IMR-90 (cell line): Measurements from ENCODE around the gene FBXL20. TPM values are rescaled to one million over a fixed set of nuclear protein-coding genes. Genes with fewer than 3 reads are reported as not detected.

Experiments used
- ATAC-seq: fragments of 200-7000 bp; cut with Tn5 transposase; 2 replicates; pipeline ENCODE4 v1.9.1; 2020; ENCODE audit warnings: low read depth, mild to moderate bottlenecking, moderate library complexity
- BruUV-seq: library from RNA; stranded (reverse); fragments of 400-500 nt; replicated peaks from 2 replicates; lab custom pipeline; 2021; lab: Mats Ljungman, UMichigan
- CTCF ChIA-PET: fragments of 300-600 bp; formaldehyde crosslinking; extraction: SDS; loops from one replicate; lab custom pipeline; 2021; ENCODE audit warnings: antibody characterized with exemption; lab: Yijun Ruan, JAX
- POLR2A ChIA-PET: fragments of 300-600 bp; sonication (Branson Sonifier 250); formaldehyde crosslinking; loops from one replicate; lab custom pipeline; 2022; ENCODE audit warnings: antibody characterized with exemption; ENCODE audit not compliant: unreplicated experiment; lab: Charles Lee
- DNase-seq: peaks from one replicate; pipeline ENCODE4 v3.0.0; 2013
- H2AFZ ChIP-seq: replicated peaks from 2 replicates; pipeline ENCODE3; 2013; ENCODE audit warnings: low read length, mild to moderate bottlenecking; ENCODE audit not compliant: poor library complexity
- H2AK5ac ChIP-seq: 2 replicates; pipeline ENCODE4 v1.6.1; 2013; ENCODE audit warnings: low read depth, low read length, inconsistent platforms
- H2AK9ac ChIP-seq: replicated peaks from 2 replicates; pipeline ENCODE3; 2013; ENCODE audit warnings: mild to moderate bottlenecking, low read depth, low read length, moderate library complexity; ENCODE audit not compliant: poor library complexity
- H2BK120ac ChIP-seq: 2 replicates; pipeline ENCODE4 v1.6.1; 2013; ENCODE audit warnings: low read depth, low read length, inconsistent platforms
- H2BK15ac ChIP-seq: 3 replicates; pipeline ENCODE4 v1.6.1; 2013; ENCODE audit warnings: low read depth, low read length, inconsistent platforms
- H2BK20ac ChIP-seq: 2 replicates; pipeline ENCODE4 v1.6.1; 2013; ENCODE audit warnings: low read depth, mild to moderate bottlenecking, inconsistent platforms, low read length, moderate library complexity
- H2BK5ac ChIP-seq: 2 replicates; pipeline ENCODE4 v1.6.1; 2013; ENCODE audit warnings: mild to moderate bottlenecking, low read depth, low read length, inconsistent platforms; ENCODE audit not compliant: poor library complexity, severe bottlenecking
- H3K14ac ChIP-seq: replicated peaks from 2 replicates; pipeline ENCODE4 v1.6.1; 2013; ENCODE audit warnings: low read depth, low read length, inconsistent platforms
- H3K18ac ChIP-seq: 2 replicates; pipeline ENCODE4 v1.6.1; 2013; ENCODE audit warnings: low read depth, low read length, control low read depth
- H3K23ac ChIP-seq: 2 replicates; pipeline ENCODE4 v1.6.1; 2013; ENCODE audit warnings: low read depth, low read length, inconsistent platforms
- H3K27ac ChIP-seq: 2 replicates; pipeline ENCODE4 v1.5.1; 2013; ENCODE audit warnings: mild to moderate bottlenecking, control low read depth, low read length; ENCODE audit not compliant: insufficient read depth
- H3K27me3 ChIP-seq: 2 replicates; pipeline ENCODE4 v1.6.1; 2013; ENCODE audit warnings: low read length; ENCODE audit not compliant: control insufficient read depth, insufficient read depth
- H3K36me3 ChIP-seq: 2 replicates; pipeline ENCODE4 v1.6.1; 2013; ENCODE audit warnings: low read length, mixed read lengths; ENCODE audit not compliant: control insufficient read depth, insufficient read depth
- H3K4ac ChIP-seq: 2 replicates; pipeline ENCODE4 v1.6.1; 2013; ENCODE audit warnings: low read depth, low read length, inconsistent platforms
- H3K4me1 ChIP-seq: 2 replicates; pipeline ENCODE4 v1.6.1; 2013; ENCODE audit warnings: low read length, mixed read lengths; ENCODE audit not compliant: control insufficient read depth, insufficient read depth
- H3K4me2 ChIP-seq: 2 replicates; pipeline ENCODE4 v1.6.1; 2013; ENCODE audit warnings: low read depth, mild to moderate bottlenecking, control low read depth, low read length, moderate library complexity
- H3K4me3 ChIP-seq: 2 replicates; pipeline ENCODE4 v1.5.1; 2013; ENCODE audit warnings: low read depth, mild to moderate bottlenecking, control low read depth, low read length, moderate library complexity; ENCODE audit not compliant: insufficient read depth
- H3K56ac ChIP-seq: 2 replicates; pipeline ENCODE4 v1.6.1; 2013; ENCODE audit warnings: low read length, inconsistent platforms; ENCODE audit not compliant: insufficient read depth; ENCODE audit errors: extremely low read depth
- H3K79me1 ChIP-seq, 2 experiments: 2 replicates each; pipeline ENCODE4 v1.6.1; 2013; ENCODE audit warnings: low read length in 2 of 2, inconsistent platforms in 1 of 2, low read depth in 1 of 2
- H3K9ac ChIP-seq: 2 replicates; pipeline ENCODE4 v1.6.1; 2013; ENCODE audit warnings: low read depth, low read length, control low read depth
- H3K9me1 ChIP-seq: 2 replicates; pipeline ENCODE4 v1.6.1; 2013; ENCODE audit warnings: low read length, inconsistent platforms; ENCODE audit not compliant: insufficient read depth
- H3K9me3 ChIP-seq: 2 replicates; pipeline ENCODE4 v1.6.1; 2013; ENCODE audit warnings: low read length; ENCODE audit not compliant: control insufficient read depth, insufficient read depth
- H4K20me1 ChIP-seq: 2 replicates; pipeline ENCODE4 v1.6.1; 2013; ENCODE audit warnings: low read length, inconsistent platforms; ENCODE audit not compliant: insufficient read depth
- H4K5ac ChIP-seq: 2 replicates; pipeline ENCODE4 v1.6.1; 2013; ENCODE audit warnings: mild to moderate bottlenecking, low read depth, low read length, control low read depth
- H4K8ac ChIP-seq, 2 experiments: 2 replicates each; pipeline ENCODE4 v1.6.1; 2013; ENCODE audit warnings: low read depth in 2 of 2, low read length in 2 of 2, control low read depth in 1 of 2, inconsistent platforms in 1 of 2
- H4K91ac ChIP-seq: 2 replicates; pipeline ENCODE4 v1.6.1; 2013; ENCODE audit warnings: low read depth, low read length, inconsistent platforms; ENCODE audit not compliant: insufficient read depth
- CTCF ChIP-seq: conservative IDR thresholded peaks from 2 replicates; pipeline ENCODE4 v1.5.1; 2012; ENCODE audit warnings: mild to moderate bottlenecking, low read depth, low read length, improper control_type of control experiment
- NFE2L2 ChIP-seq: fragments of 150-350 bp; IDR thresholded peaks from 2 replicates; pipeline ENCODE4 v1.6.1; 2016; ENCODE audit warnings: low read depth, mild to moderate bottlenecking, low read length
- RFX5 ChIP-seq: IDR thresholded peaks from 2 replicates; pipeline ENCODE4 v1.8.0; 2012; ENCODE audit warnings: low read depth, mild to moderate bottlenecking, low read length, moderate library complexity
- WGBS, 2 experiments: methylation state at CpG; one replicate each; pipeline versions ENCODE4 v1.1.5 to v1.1.7; 2013; ENCODE audit warnings: missing lambda C conversion rate in 2 of 2; ENCODE audit not compliant: insufficient read length in 1 of 2; ENCODE audit errors: extremely low coverage in 2 of 2; 5-methylcytosine and 5-hydroxymethylcytosine counted together
- dilution Hi-C: fragments of 300-500 bp; cut with HindIII; formaldehyde crosslinking; loops from one replicate; pipeline ENCODE4 v1.14.3; 2018; ENCODE audit warnings: low sequenced_read_pairs; ENCODE audit not compliant: unreplicated experiment
- in situ Hi-C: fragments of 300-500 bp; cut with MboI; formaldehyde crosslinking; loops from 3 replicates; pipeline ENCODE4 v1.14.3; 2019; ENCODE audit warnings: low sequenced_read_pairs, inconsistent platforms, mixed read lengths
- intact Hi-C: fragments of 100-400 bp; cut with micrococcal nuclease; formaldehyde crosslinking; loops from 2 replicates; pipeline ENCODE4 v1.10.0; 2022
- polyA plus RNA-seq, 3 experiments: library from polyadenylated mRNA; depleted of rRNA; stranded (reverse); fragments of >200 nt; gene quantifications; 2 replicates each; pipeline ENCODE4 v1.2.3, GENCODE V29; 2012; ENCODE audit warnings: low replicate concordance in 1 of 3
- total RNA-seq: library from RNA; depleted of rRNA; stranded (reverse); fragments of >200 nt; gene quantifications from 2 replicates; pipeline ENCODE4 v1.2.3, GENCODE V29; 2012
- TF ChIP-seq, protein P1 (sequence below): fragments of 150-350 bp; IDR thresholded peaks from 2 replicates; pipeline ENCODE4 v1.6.1; 2016; ENCODE audit warnings: low read depth, mild to moderate bottlenecking, low read length, moderate library complexity, borderline replicate concordance
- TF ChIP-seq, protein P2 (sequence below): fragments of 150-350 bp; IDR thresholded peaks from 2 replicates; pipeline ENCODE4 v1.6.1; 2017; ENCODE audit warnings: mild to moderate bottlenecking, antibody characterized with exemption, low read length, low read depth

The FBXL20 gene
- total and polyA plus RNA-seq, 2 of the 4 experiments (the other 2 are of a cell fraction) = 4.1 to 13.8 TPM

DNA sequence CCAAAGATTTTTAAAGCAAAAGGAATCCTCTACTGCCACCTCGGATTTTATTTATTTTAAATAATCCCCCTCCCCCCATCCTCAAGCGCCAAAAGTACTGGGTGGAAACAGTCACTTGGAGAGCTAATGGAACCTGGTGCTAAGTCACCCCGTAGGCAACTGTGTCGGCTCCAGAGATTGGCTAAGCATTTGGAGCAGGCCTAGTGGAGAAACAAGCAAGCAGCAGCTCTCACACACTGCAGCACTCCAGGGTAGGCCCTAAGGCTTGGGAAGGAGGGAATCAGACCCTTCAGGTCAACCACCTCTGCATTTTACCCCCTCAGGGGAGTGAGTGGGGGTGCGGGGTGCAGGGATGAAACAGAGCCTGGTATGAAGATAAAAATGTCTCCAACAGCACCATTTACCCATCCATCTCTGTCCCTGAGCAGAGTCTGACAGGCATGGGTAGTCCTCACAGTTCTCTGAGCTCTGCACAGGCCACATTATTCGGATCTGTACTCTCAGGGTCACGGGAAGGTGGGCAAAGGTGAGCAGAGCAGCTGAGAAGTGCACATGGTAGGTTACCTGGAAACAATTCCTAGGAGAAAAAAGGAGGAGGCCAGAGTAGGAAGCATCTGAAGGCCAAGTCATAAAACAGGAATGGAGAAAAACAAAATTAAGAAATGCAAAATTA, 148.5 kb downstream of the FBXL20 start:
- H3K9ac ChIP-seq = no peak overlapping the region
- CTCF ChIA-PET = interaction anchor here (0.9 to 1.0 kb wide), 2 partner anchors 12 to 18 kb away, joined by 3 read pairs; no protein-coding TSS in a partner anchor
- no peak overlapping the region for H2BK20ac ChIP-seq
- H3K56ac ChIP-seq = no peak overlapping the region
- H3K14ac ChIP-seq = no peak overlapping the region
- H4K20me1 ChIP-seq = no peaks in the 10 kb centered on the region; the same call in 1 of the 2 replicates
- H2BK15ac ChIP-seq = no peak overlapping the region
- H3K79me1 ChIP-seq = no peaks in the 10 kb centered on the region; a peak in 1 of 4 replicates
- no TSS peak for BruUV-seq
- no peaks in the 10 kb centered on the region for H3K4me1 ChIP-seq
- intact Hi-C loops = no loop called here
- no peaks in the 10 kb centered on the region; the same call in 1 of the 2 replicates for H3K9me1 ChIP-seq
- no peak overlapping the region for H2BK120ac ChIP-seq
- no peak overlapping the region for H3K4me2 ChIP-seq
- POLR2A ChIA-PET = no interaction called here
- H3K4ac ChIP-seq = no peak overlapping the region
- no peak overlapping the region for H2BK5ac ChIP-seq
- no peak for TF ChIP-seq CTCF
- TF ChIP-seq NFE2L2 = no peak
- TF ChIP-seq RFX5 = no peak
- TF ChIP-seq, protein P1, sequence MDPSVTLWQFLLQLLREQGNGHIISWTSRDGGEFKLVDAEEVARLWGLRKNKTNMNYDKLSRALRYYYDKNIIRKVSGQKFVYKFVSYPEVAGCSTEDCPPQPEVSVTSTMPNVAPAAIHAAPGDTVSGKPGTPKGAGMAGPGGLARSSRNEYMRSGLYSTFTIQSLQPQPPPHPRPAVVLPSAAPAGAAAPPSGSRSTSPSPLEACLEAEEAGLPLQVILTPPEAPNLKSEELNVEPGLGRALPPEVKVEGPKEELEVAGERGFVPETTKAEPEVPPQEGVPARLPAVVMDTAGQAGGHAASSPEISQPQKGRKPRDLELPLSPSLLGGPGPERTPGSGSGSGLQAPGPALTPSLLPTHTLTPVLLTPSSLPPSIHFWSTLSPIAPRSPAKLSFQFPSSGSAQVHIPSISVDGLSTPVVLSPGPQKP = no peak
- TF ChIP-seq, protein P2, sequence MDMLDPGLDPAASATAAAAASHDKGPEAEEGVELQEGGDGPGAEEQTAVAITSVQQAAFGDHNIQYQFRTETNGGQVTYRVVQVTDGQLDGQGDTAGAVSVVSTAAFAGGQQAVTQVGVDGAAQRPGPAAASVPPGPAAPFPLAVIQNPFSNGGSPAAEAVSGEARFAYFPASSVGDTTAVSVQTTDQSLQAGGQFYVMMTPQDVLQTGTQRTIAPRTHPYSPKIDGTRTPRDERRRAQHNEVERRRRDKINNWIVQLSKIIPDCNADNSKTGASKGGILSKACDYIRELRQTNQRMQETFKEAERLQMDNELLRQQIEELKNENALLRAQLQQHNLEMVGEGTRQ = no peak
- no peak overlapping the region for H2AFZ ChIP-seq
- H3K36me3 ChIP-seq = peaks cover 14% of the 10 kb centered on the region
- no peaks in the 10 kb centered on the region for H3K9me3 ChIP-seq
- H2AK9ac ChIP-seq = no peak overlapping the region
- no peaks in the 10 kb centered on the region for H3K27me3 ChIP-seq
- in situ Hi-C loops = no loop called here
- no peak overlapping the region for H3K18ac ChIP-seq
- H4K5ac ChIP-seq = no peak overlapping the region
- dilution Hi-C loops = no loop called here
- no peak overlapping the region for H3K23ac ChIP-seq
- WGBS, 2 experiments = 40% methylated on average over 1 of the region's 7 CpGs; no CpG with 5 or more reads in 1 of the 2 experiments
- ATAC-seq (no peak; the same call in 1 of the 2 replicates), DNase-seq (no peak)
- no peak overlapping the region for H2AK5ac ChIP-seq
- no peak overlapping the region for H4K8ac ChIP-seq
- no peak overlapping the region for H4K91ac ChIP-seq
- no peak overlapping the region for H3K4me3 ChIP-seq
- no peak overlapping the region for H3K27ac ChIP-seq
